Measurements from ENCODE around the gene FIGN.

Gene FIGN

DNA sequence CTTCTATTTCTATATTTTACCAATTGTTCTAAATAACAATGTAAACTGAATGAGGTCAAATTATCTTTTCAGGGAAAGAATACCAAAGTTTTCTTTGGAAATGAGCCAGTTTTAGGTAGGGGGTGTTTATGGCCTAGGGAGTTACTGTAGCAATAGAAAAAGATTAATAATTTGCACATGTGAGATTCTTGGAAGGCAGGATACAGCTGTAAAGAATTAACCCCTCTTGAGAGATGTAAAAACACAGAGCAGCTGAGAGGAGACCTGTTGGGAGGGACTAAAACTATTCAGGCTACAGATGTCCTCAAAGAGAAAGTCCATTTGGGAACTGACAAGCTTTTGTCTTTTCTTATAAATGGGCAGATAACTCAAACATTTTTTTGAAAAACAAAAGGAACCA, 182.2 kb downstream of the FIGN start:
- DNase-seq: no peak

DNA sequence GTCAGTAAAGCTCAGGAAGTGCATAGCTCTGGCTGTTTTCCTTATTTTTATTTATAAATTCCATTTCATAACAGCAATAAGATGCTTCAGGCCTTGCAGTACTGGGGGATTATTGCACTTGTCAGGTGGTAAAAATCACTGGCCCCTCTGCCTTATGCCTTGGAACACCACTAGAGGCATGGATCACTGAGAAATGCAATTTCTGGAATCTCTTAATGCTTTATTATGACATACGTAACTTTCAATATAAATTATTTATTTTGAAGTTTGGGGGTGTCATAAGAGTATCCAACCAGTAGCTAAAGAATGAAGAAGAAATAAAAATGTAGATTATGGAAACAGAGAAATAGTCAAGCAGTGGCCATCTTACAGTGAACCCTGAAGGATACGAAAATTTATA, 183.1 kb downstream of the FIGN start:
- no peak for DNase-seq

DNA sequence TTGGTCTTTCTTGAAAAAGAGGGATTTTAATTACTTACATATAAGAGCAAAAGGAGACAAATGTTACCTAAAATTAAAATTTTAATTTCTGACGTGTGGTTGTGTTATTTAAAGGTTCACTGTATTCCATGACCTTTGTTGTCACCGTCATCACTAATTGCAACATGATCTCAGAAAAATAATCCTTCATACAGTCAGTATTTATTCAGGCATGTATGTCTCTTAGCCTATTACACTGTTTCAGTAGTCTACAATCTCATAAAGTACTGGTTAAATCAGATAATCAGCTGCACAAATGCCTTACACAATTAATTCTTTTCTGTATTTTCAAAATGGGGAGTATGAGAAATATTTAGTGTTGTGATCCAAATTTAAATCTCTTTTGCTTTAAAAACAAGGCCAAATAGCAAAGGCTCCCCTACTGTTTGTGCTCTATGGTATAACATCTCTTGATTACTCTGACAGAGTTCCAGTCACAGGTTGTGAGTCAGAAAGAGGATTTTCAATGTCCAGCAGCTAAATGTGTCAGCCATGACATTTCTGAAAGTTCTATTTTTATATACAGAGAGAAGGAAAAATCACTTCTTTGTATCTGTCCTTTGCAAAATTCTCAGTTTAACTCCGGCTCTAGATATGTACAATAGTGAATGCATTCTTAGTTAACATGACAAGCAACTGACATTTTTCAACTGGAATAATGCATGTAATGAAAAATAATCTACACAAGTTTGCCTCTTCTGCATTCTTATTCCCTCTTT, 184.0 kb downstream of the FIGN start:
- no peak for DNase-seq

DNA sequence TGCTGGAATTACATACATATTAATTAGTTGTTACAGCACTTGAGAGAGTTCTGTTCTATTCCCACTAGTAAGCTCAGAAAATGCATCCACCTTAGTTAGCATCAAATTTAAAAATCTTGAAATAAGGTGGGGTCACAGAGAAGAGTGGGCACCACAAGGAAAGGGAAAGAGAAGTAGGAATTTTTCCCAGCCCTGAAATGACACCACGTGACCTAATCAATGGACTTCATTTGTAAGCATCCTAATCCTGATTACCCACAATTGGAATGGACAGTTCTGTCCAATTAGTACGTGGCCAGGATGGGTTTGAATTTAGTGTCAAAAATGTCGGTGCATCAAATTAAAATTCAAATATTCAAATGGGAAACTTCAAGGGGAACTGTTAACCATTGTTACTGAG, 186.8 kb downstream of the FIGN start:
- no peak for DNase-seq
